Endothelial cell of umbilical vein (primary cell): ENCODE data around the gene JMJD6. TPM values are rescaled to one million over a fixed set of nuclear protein-coding genes. Genes with fewer than 3 reads are reported as not detected.

Experiments used
- BruUV-seq: library from RNA; stranded (reverse); fragments of 400-500 nt; replicated peaks from 2 replicates; lab custom pipeline; 2021; lab: Mats Ljungman, UMichigan
- CTCF ChIA-PET: fragments of 300-600, 350-600 bp; sonication (Branson Sonifier 250); formaldehyde crosslinking; loops from one replicate; lab custom pipeline; 2021; ENCODE audit warnings: antibody characterized with exemption, inconsistent platforms; lab: Charles Lee
- POLR2A ChIA-PET: fragments of 300-600, 350-600 bp; sonication (Branson Sonifier 250); formaldehyde crosslinking; loops from one replicate; lab custom pipeline; 2021; ENCODE audit warnings: antibody characterized with exemption, inconsistent platforms; lab: Charles Lee
- DNase-seq: peaks from one replicate; pipeline ENCODE4 v3.0.0-alpha.2; 2011; ENCODE audit warnings: low read depth, low spot score
- FAIRE-seq: peaks from 2 replicates; lab custom pipeline; 2011; peaks lifted over from hg19 to GRCh38; lab: Jason Lieb, UNC
- H2AFZ ChIP-seq: 2 replicates; pipeline ENCODE4 v1.6.0; 2012; ENCODE audit warnings: low read depth, low read length, control low read depth, inconsistent platforms
- H3K27ac ChIP-seq: 2 replicates; pipeline ENCODE4 v1.5.1; 2011; ENCODE audit warnings: low read depth, mild to moderate bottlenecking, control low read depth, low read length, moderate library complexity; ENCODE audit not compliant: insufficient read depth
- H3K27me3 ChIP-seq, 2 experiments: 2 replicates each; pipeline versions ENCODE4 v1.6.0 to v1.6.1; 2011; ENCODE audit warnings: low read length in 2 of 2, mixed read lengths in 1 of 2; ENCODE audit not compliant: control insufficient read depth in 2 of 2, insufficient read depth in 2 of 2
- H3K36me3 ChIP-seq, 2 experiments: 2 replicates in 1 of 2; 3 replicates in 1 of 2; pipeline ENCODE4 v1.5.1; 2011; ENCODE audit warnings: low read length in 2 of 2, mild to moderate bottlenecking in 1 of 2, moderate library complexity in 1 of 2; ENCODE audit not compliant: control insufficient read depth in 2 of 2, insufficient read depth in 2 of 2; ENCODE audit errors: extremely low read depth in 1 of 2
- H3K4me1 ChIP-seq: 3 replicates; pipeline ENCODE4 v1.5.1; 2011; ENCODE audit warnings: mild to moderate bottlenecking, low read length; ENCODE audit not compliant: control insufficient read depth, insufficient read depth; ENCODE audit errors: extremely low read depth
- H3K4me2 ChIP-seq: 2 replicates; pipeline ENCODE4 v1.6.1; 2011; ENCODE audit warnings: low read length, control low read depth, mixed read lengths; ENCODE audit not compliant: insufficient read depth
- H3K4me3 ChIP-seq, 3 experiments: fragments of 200-600 bp in 1 of 3; sonication (generic), shearing (Covaris generic) in 1 of 3; replicated peaks in 1 of 3; 2 replicates each; pipeline ENCODE4 v1.5.1; 2011 to 2016; ENCODE audit warnings: control low read depth in 3 of 3, low read length in 3 of 3, mild to moderate bottlenecking in 2 of 3, inconsistent platforms in 1 of 3, low read depth in 1 of 3, moderate library complexity in 1 of 3; ENCODE audit not compliant: insufficient read depth in 1 of 3
- H3K79me2 ChIP-seq: 2 replicates; pipeline ENCODE4 v1.6.0; 2012; ENCODE audit warnings: low read length, inconsistent platforms; ENCODE audit not compliant: control insufficient read depth, insufficient read depth
- H3K9ac ChIP-seq: replicated peaks from 2 replicates; pipeline ENCODE3; 2011; ENCODE audit warnings: low read length, control low read depth; ENCODE audit not compliant: insufficient read depth; ENCODE audit errors: extremely low read depth
- H3K9me1 ChIP-seq: replicated peaks from 3 replicates; pipeline ENCODE4 v1.6.0; 2011; ENCODE audit warnings: mild to moderate bottlenecking, low read length; ENCODE audit not compliant: control insufficient read depth, insufficient read depth; ENCODE audit errors: extremely low read depth
- H3K9me3 ChIP-seq: replicated peaks from 2 replicates; pipeline ENCODE4 v1.5.1; 2012; ENCODE audit warnings: low read length, inconsistent platforms; ENCODE audit not compliant: control insufficient read depth, insufficient read depth
- H4K20me1 ChIP-seq: replicated peaks from 2 replicates; pipeline ENCODE3; 2011; ENCODE audit warnings: mild to moderate bottlenecking, low read length; ENCODE audit not compliant: control insufficient read depth, insufficient read depth; ENCODE audit errors: extremely low read depth
- CTCF ChIP-seq, 2 donors: IDR thresholded peaks; 1 replicate in 1 of 2; 2 replicates in 1 of 2; pipeline ENCODE4 v1.5.1; 2011; ENCODE audit warnings: low read length in 2 of 2, mild to moderate bottlenecking in 2 of 2, moderate library complexity in 2 of 2, control low read depth in 1 of 2, inconsistent platforms in 1 of 2, low read depth in 1 of 2; ENCODE audit not compliant: insufficient read depth in 1 of 2; ENCODE audit errors: extremely low read depth in 1 of 2
- EZH2 ChIP-seq: IDR thresholded peaks from 2 replicates; pipeline ENCODE4 v1.6.1; 2012; ENCODE audit warnings: borderline replicate concordance, low read depth, mild to moderate bottlenecking, moderate library complexity, low read length, inconsistent platforms; ENCODE audit not compliant: severe bottlenecking
- FOS ChIP-seq: IDR thresholded peaks from 2 replicates; pipeline ENCODE4 v1.6.1; 2011; ENCODE audit warnings: mild to moderate bottlenecking, low read length, moderate library complexity, borderline replicate concordance; ENCODE audit not compliant: insufficient read depth
- GATA2 ChIP-seq: IDR thresholded peaks from 2 replicates; pipeline ENCODE4 v1.7.0; 2011; ENCODE audit warnings: low read depth, mild to moderate bottlenecking, moderate library complexity, mixed read lengths, low read length; ENCODE audit not compliant: insufficient read length, insufficient read depth
- JUN ChIP-seq: IDR thresholded peaks from 2 replicates; pipeline ENCODE4 v1.6.1; 2011; ENCODE audit warnings: borderline replicate concordance, low read depth; ENCODE audit not compliant: insufficient read length, insufficient read depth
- POLR2A ChIP-seq: IDR thresholded peaks from 2 replicates; pipeline ENCODE4 v1.6.1; 2012; ENCODE audit warnings: low read depth, mild to moderate bottlenecking, control low read depth, low read length
- POLR2AphosphoS5 ChIP-seq: IDR thresholded peaks from 2 replicates; pipeline ENCODE4 v1.6.1; 2012; ENCODE audit warnings: low read depth, mild to moderate bottlenecking, control low read depth, low read length, moderate library complexity; ENCODE audit not compliant: insufficient read depth
- dilution Hi-C: fragments of 300-500 bp; cut with MboI; formaldehyde crosslinking; loops from one replicate; pipeline ENCODE4 v1.15.0; 2019; ENCODE audit warnings: low sequenced_read_pairs; ENCODE audit not compliant: extremely low pct_ligation_motif_present
- intact Hi-C: fragments of 100-400 bp; cut with micrococcal nuclease; formaldehyde crosslinking; loops from one replicate; pipeline ENCODE4 v1.10.0; 2022
- polyA plus RNA-seq, 4 experiments: library from polyadenylated mRNA; depleted of rRNA in 3 of 4; stranded (reverse) in 3 of 4; unstranded in 1 of 4; fragments of >200 nt; gene quantifications; 2 replicates each; pipeline versions ENCODE4 v1.2.1 to v1.2.3, GENCODE V29; 2011 to 2012; ENCODE audit warnings: missing spikeins in 1 of 4
- total RNA-seq: library from RNA; stranded (reverse); gene quantifications from 2 replicates; pipeline ENCODE4 v1.2.3, GENCODE V29; 2021
- TF ChIP-seq, protein P1 (sequence below): IDR thresholded peaks from 2 replicates; pipeline ENCODE4 v1.6.1; 2011; ENCODE audit not compliant: insufficient read depth, insufficient read length

JMJD6 gene
- total and polyA plus RNA-seq, 2 donors (not counting 3 experiments of a cell fraction or from before 2014, with no cell fraction given): 19.8 to 36.6 TPM

- no peaks in the 10 kb centered on the region for H3K79me2 ChIP-seq
- ChIA-PET CTCF (interaction anchor here (1.4 kb wide), 1 partner anchor 12 kb away, joined by 3 read pairs; no protein-coding TSS in a partner anchor), POLR2A (no interaction called here)
- dilution Hi-C loops: no loop called here
- peaks cover 14% of the 10 kb centered on the region for H3K4me1 ChIP-seq
- no peaks in the 10 kb centered on the region for H3K9me3 ChIP-seq
- no peak overlapping the region for H3K9ac ChIP-seq
- DNase-seq: no peak
- no peak overlapping the region for H2AFZ ChIP-seq
- no TSS peak for BruUV-seq
- H3K4me3 ChIP-seq: no peak overlapping the region
- peaks cover 0 to 7% of the 10 kb centered on the region in 2 experiments for H3K36me3 ChIP-seq
- no peaks in the 10 kb centered on the region for H3K27me3 ChIP-seq
- intact Hi-C loops: no loop called here
- no peak overlapping the region for H3K4me2 ChIP-seq
- H4K20me1 ChIP-seq: no peaks in the 10 kb centered on the region
- FAIRE-seq: no peak
- no peak for TF ChIP-seq POLR2AphosphoS5
- TF ChIP-seq FOS: no peak
- TF ChIP-seq, protein P1, sequence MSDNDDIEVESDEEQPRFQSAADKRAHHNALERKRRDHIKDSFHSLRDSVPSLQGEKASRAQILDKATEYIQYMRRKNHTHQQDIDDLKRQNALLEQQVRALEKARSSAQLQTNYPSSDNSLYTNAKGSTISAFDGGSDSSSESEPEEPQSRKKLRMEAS: no peak
- TF ChIP-seq EZH2: no peak
- no peak for TF ChIP-seq POLR2A
- TF ChIP-seq CTCF (IDR thresholded peaks at IDR 0.05; ENCODE audit: extremely low read depth in 1 of 2, insufficient read depth in 1 of 2, low read depth in 1 of 2, low read length in 2 of 2): no peak
- no peak for TF ChIP-seq GATA2
- TF ChIP-seq JUN: no peak
- no peaks in the 10 kb centered on the region for H3K9me1 ChIP-seq
- no peak overlapping the region for H3K27ac ChIP-seq
Observed at GRCh38 chr17:76685846-76686245, 40.6 kb downstream of the JMJD6 start.
